ENCODE data around the gene PCBP2.
"Not testable (repeated sequence)": the region's sequence is repeated elsewhere in the genome, so short reads cannot be mapped to it uniquely, and the experiment has no call there.

PCBP2 gene

GRCh38 chr12:53441040-53441833, 10.7 kb upstream of the PCBP2 start, which contains the start of gene PRR13:
Gene PRR13, plus strand, starts transcription at chr12:53441734. Its CDS starts 981 bp downstream, at chr12:53442715.
- DNase-seq, result peak; percentile 99

GRCh38 chr12:53443955-53444354, 7.9 kb upstream of the PCBP2 start:
- DNase-seq, result no peak

- DNase-seq, result not testable (repeated sequence)
Measured at GRCh38 chr12:53444593-53445325, 7.1 kb upstream of the PCBP2 start.

- no peak for DNase-seq
Measured at GRCh38 chr12:53450936-53451335, 966 bp upstream of the PCBP2 start.

GRCh38 chr12:53452159-53453077, 516 bp downstream of the PCBP2 start:
- DNase-seq, result peak; percentile 72

GRCh38 chr12:53453953-53454640, 2.2 kb downstream of the PCBP2 start:
- DNase-seq, result no peak

GRCh38 chr12:53454707-53455106, 2.8 kb downstream of the PCBP2 start:
- no peak for DNase-seq

- DNase-seq, result no peak
Measured at GRCh38 chr12:53456654-53457366, 4.9 kb downstream of the PCBP2 start.

GRCh38 chr12:53459097-53459496, 7.2 kb downstream of the PCBP2 start:
- DNase-seq, result no peak

GRCh38 chr12:53461059-53461458, 9.2 kb downstream of the PCBP2 start:
- no peak for DNase-seq

- no peak for DNase-seq
Measured at GRCh38 chr12:53461591-53461990, 9.7 kb downstream of the PCBP2 start.

- DNase-seq, result no peak
Measured at GRCh38 chr12:53462935-53463334, 11.0 kb downstream of the PCBP2 start.

GRCh38 chr12:53463802-53464560, 12.1 kb downstream of the PCBP2 start:
- no peak for DNase-seq

GRCh38 chr12:53464685-53465418, 12.9 kb downstream of the PCBP2 start:
- DNase-seq, result no peak

- DNase-seq, result no peak
Measured at GRCh38 chr12:53465679-53466078, 13.8 kb downstream of the PCBP2 start.

GRCh38 chr12:53466640-53467039, 14.7 kb downstream of the PCBP2 start:
- DNase-seq, result no peak

GRCh38 chr12:53467082-53467481, 15.2 kb downstream of the PCBP2 start:
- no peak for DNase-seq

- DNase-seq, result no peak
Measured at GRCh38 chr12:53467880-53468279, 16.0 kb downstream of the PCBP2 start.

GRCh38 chr12:53468282-53468681, 16.4 kb downstream of the PCBP2 start:
- DNase-seq, result no peak

GRCh38 chr12:53472056-53472582, 20.2 kb downstream of the PCBP2 start:
- no peak for DNase-seq
